Measurements from ENCODE around the gene MTG2. TPM values are rescaled to one million over a fixed set of nuclear protein-coding genes. Genes with fewer than 3 reads are reported as not detected.

MTG2 gene
- total and polyA plus RNA-seq, 2 of the 13 experiments (the other 11 are each of a cell fraction or from before 2014, with no cell fraction given) = 20.4 to 37.8 TPM

DNA sequence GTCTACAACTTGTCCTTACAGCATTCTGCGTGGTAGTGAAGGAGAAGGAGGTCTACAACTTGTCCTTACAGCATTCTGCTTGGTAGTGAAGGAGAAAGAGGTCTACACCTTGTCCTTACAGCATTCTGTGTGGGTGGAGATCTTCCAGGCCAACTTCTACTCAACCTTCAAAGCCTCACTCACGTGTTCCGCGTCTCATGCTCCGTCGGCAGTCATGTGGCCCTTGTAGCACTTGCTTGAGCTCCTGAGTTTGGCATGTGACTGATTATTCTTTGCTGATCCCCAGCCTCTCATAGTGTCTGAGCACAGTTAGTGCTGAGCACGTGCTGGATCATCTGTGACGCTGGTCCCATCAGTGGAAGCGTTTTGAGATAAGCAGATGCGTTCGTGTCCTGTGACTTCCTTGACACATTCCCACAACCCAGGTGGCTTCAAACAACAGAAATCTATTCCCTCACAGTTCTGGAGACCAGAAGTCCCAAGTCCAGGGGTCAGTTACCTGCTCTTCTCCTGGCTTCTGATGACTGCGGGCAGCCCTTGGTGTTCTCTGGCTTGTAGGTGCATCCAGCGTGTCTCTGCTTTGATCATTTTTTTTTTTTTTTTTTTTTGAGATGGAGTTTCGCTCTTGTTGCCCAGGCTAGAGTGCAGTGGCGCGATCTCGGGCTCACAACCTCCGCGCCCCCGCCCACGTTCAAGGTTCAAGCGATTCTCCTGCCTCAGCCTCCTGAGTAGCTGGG, 36.6 kb upstream of the MTG2 start (continued):
- TF ChIP-seq SPEN (CRISPR knock-in tag; IDR thresholded peaks at IDR 0.05; ENCODE audit: low read depth) (no peak), MLLT10 (CRISPR knock-in tag; IDR thresholded peaks at IDR 0.05) (no peak), TOPORS (CRISPR knock-in tag; IDR thresholded peaks at IDR 0.05) (peak; percentile 78; the same call in 1 of the 2 replicates), NBN (conservative IDR thresholded peaks at IDR 0.05) (no peak), ZNF431 (CRISPR knock-in tag; IDR thresholded peaks at IDR 0.05; ENCODE audit: borderline replicate concordance, low read depth) (no peak; the same call in 1 of the 2 replicates), NFE2L2 (IDR thresholded peaks at IDR 0.05; ENCODE audit: low read length) (no peak), ZNF484 (CRISPR knock-in tag; IDR thresholded peaks at IDR 0.05; ENCODE audit: borderline replicate concordance, low read depth) (no peak), ZFP1 (CRISPR knock-in tag; IDR thresholded peaks at IDR 0.05) (no peak), MEF2D (CRISPR knock-in tag; IDR thresholded peaks at IDR 0.05) (no peak; the same call in 1 of the 2 replicates), ZNF136 (CRISPR knock-in tag; IDR thresholded peaks at IDR 0.05; ENCODE audit: low read depth) (no peak; the same call in 1 of the 2 replicates), PHF21A (CRISPR knock-in tag; IDR thresholded peaks at IDR 0.05) (peak; percentile 76), TARDBP (CRISPR knock-in tag; IDR thresholded peaks at IDR 0.05) (peak; percentile 90), ZNF326 (CRISPR knock-in tag; IDR thresholded peaks at IDR 0.05; ENCODE audit: borderline replicate concordance) (no peak), CENPBD1 (CRISPR knock-in tag; IDR thresholded peaks at IDR 0.05; ENCODE audit: borderline replicate concordance, low read depth) (no peak), ZHX2 (IDR thresholded peaks at IDR 0.05; ENCODE audit: low read depth) (peak; percentile 39; the same call in 1 of the 2 replicates), ZHX2 (CRISPR knock-in tag; IDR thresholded peaks at IDR 0.05; ENCODE audit: borderline replicate concordance) (no peak), CC2D1A (CRISPR knock-in tag; IDR thresholded peaks at IDR 0.05) (0 out of 2 replicates have a peak, but pooled peaks have one; percentile 57), ZNF781 (CRISPR knock-in tag; IDR thresholded peaks at IDR 0.05; ENCODE audit: borderline replicate concordance, not compliant biosample characterization) (peak; percentile 84), RNF219 (CRISPR knock-in tag; IDR thresholded peaks at IDR 0.05) (no peak), ZBTB20 (CRISPR knock-in tag; IDR thresholded peaks at IDR 0.05; ENCODE audit: borderline replicate concordance, low read depth) (peak; percentile 75; the same call in 1 of the 2 replicates)
- TF ChIP-seq, protein P1, sequence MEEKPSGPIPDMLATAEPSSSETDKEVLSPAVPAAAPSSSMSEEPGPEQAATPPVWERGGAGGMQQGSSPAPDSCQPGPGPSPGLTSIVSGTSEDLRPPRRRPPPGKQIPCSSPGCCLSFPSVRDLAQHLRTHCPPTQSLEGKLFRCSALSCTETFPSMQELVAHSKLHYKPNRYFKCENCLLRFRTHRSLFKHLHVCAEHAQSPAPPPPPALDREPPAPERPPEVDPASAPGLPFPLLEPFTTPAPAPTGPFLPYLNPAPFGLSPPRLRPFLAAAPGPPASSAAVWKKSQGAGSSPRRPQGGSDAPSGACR (CRISPR knock-in tag; IDR thresholded peaks at IDR 0.05) = no peak

Measured in HepG2 (cell line).